Measurements from ENCODE around the gene GALNT15. TPM values are rescaled to one million over a fixed set of nuclear protein-coding genes. Genes with fewer than 3 reads are reported as not detected.

GALNT15 gene
- total RNA-seq, 1 donor from 2014 or later, result 3.7 TPM

GRCh38 chr3:16148783-16149182 lies 25.7 kb upstream of the GALNT15 start:
- Histone ChIP-seq H3K4me1 (ENCODE audit: control insufficient read depth in 3 of 3, insufficient read depth in 3 of 3, low read length in 3 of 3) (peaks cover 21 to 34% (median 29%) of the 10 kb centered on the region in 3 donors), H3K4me3 (ENCODE audit: low read length in 3 of 3) (no peak overlapping the region), H3K27me3 (ENCODE audit: control insufficient read depth in 3 of 3, insufficient read depth in 3 of 3, low read length in 3 of 3) (no peaks in the 10 kb centered on the region), H3K36me3 (ENCODE audit: control insufficient read depth in 3 of 3, insufficient read depth in 3 of 3, low read length in 3 of 3) (no peaks in the 10 kb centered on the region), H3K27ac (ENCODE audit: low read depth, low read length) (peak overlapping the region; percentile 76), H3K9ac (ENCODE audit: low read depth in 1 of 3, low read length in 3 of 3) (no peak overlapping the region), H3K9me3 (ENCODE audit: control insufficient read depth in 3 of 3, low read length in 3 of 3) (no peaks in the 10 kb centered on the region)

GRCh38 chr3:16150285-16150684 lies 24.2 kb upstream of the GALNT15 start:
- H3K4me3 ChIP-seq (ENCODE audit: low read length in 3 of 3), result no peak overlapping the region
- H3K4me1 ChIP-seq (ENCODE audit: control insufficient read depth in 3 of 3, insufficient read depth in 3 of 3, low read length in 3 of 3), result peaks cover 21 to 34% (median 29%) of the 10 kb centered on the region in 3 donors
- H3K36me3 ChIP-seq (ENCODE audit: control insufficient read depth in 3 of 3, insufficient read depth in 3 of 3, low read length in 3 of 3), result no peaks in the 10 kb centered on the region
- H3K27ac ChIP-seq (ENCODE audit: low read depth, low read length), result peak overlapping the region; percentile 65
- no peak overlapping the region for H3K9ac ChIP-seq (ENCODE audit: low read depth in 1 of 3, low read length in 3 of 3)
- H3K27me3 ChIP-seq (ENCODE audit: control insufficient read depth in 3 of 3, insufficient read depth in 3 of 3, low read length in 3 of 3), result no peaks in the 10 kb centered on the region
- H3K9me3 ChIP-seq (ENCODE audit: control insufficient read depth in 3 of 3, low read length in 3 of 3), result no peaks in the 10 kb centered on the region

GRCh38 chr3:16151109-16151508 lies 23.4 kb upstream of the GALNT15 start:
- H3K4me1 ChIP-seq (ENCODE audit: control insufficient read depth in 3 of 3, insufficient read depth in 3 of 3, low read length in 3 of 3), result peaks cover 21 to 34% (median 29%) of the 10 kb centered on the region in 3 donors
- no peaks in the 10 kb centered on the region for H3K9me3 ChIP-seq (ENCODE audit: control insufficient read depth in 3 of 3, low read length in 3 of 3)
- peak overlapping the region; percentile 65 for H3K27ac ChIP-seq (ENCODE audit: low read depth, low read length)
- H3K4me3 ChIP-seq (ENCODE audit: low read length in 3 of 3), result peak overlapping the region in 1 of 3 donors; percentile 5
- H3K36me3 ChIP-seq (ENCODE audit: control insufficient read depth in 3 of 3, insufficient read depth in 3 of 3, low read length in 3 of 3), result no peaks in the 10 kb centered on the region
- no peaks in the 10 kb centered on the region for H3K27me3 ChIP-seq (ENCODE audit: control insufficient read depth in 3 of 3, insufficient read depth in 3 of 3, low read length in 3 of 3)
- H3K9ac ChIP-seq (ENCODE audit: low read depth in 1 of 3, low read length in 3 of 3), result no peak overlapping the region

- Histone ChIP-seq H3K36me3 (ENCODE audit: control insufficient read depth in 3 of 3, insufficient read depth in 3 of 3, low read length in 3 of 3) (no peaks in the 10 kb centered on the region), H3K27ac (ENCODE audit: low read depth, low read length) (no peak overlapping the region), H3K27me3 (ENCODE audit: control insufficient read depth in 3 of 3, insufficient read depth in 3 of 3, low read length in 3 of 3) (no peaks in the 10 kb centered on the region), H3K4me3 (ENCODE audit: low read length in 3 of 3) (no peak overlapping the region), H3K4me1 (ENCODE audit: control insufficient read depth in 3 of 3, insufficient read depth in 3 of 3, low read length in 3 of 3) (peaks cover 0 to 4% (median 0%) of the 10 kb centered on the region in 3 donors), H3K9ac (ENCODE audit: low read depth in 1 of 3, low read length in 3 of 3) (no peak overlapping the region), H3K9me3 (ENCODE audit: control insufficient read depth in 3 of 3, low read length in 3 of 3) (no peaks in the 10 kb centered on the region)
These were observed 6.3 kb upstream of the GALNT15 start for GRCh38 chr3:16168211-16168610.

- H3K9me3 ChIP-seq (ENCODE audit: control insufficient read depth in 3 of 3, low read length in 3 of 3), result no peaks in the 10 kb centered on the region
- H3K4me3 ChIP-seq (ENCODE audit: low read length in 3 of 3), result no peak overlapping the region
- no peak overlapping the region for H3K27ac ChIP-seq (ENCODE audit: low read depth, low read length)
- H3K9ac ChIP-seq (ENCODE audit: low read depth in 1 of 3, low read length in 3 of 3), result no peak overlapping the region
- H3K27me3 ChIP-seq (ENCODE audit: control insufficient read depth in 3 of 3, insufficient read depth in 3 of 3, low read length in 3 of 3), result no peaks in the 10 kb centered on the region
- H3K36me3 ChIP-seq (ENCODE audit: control insufficient read depth in 3 of 3, insufficient read depth in 3 of 3, low read length in 3 of 3), result no peaks in the 10 kb centered on the region
- H3K4me1 ChIP-seq (ENCODE audit: control insufficient read depth in 3 of 3, insufficient read depth in 3 of 3, low read length in 3 of 3), result peaks cover 22 to 31% (median 23%) of the 10 kb centered on the region in 3 donors
These were observed 3.5 kb upstream of the GALNT15 start for GRCh38 chr3:16171009-16171408.

- H3K4me1 ChIP-seq (ENCODE audit: control insufficient read depth in 3 of 3, insufficient read depth in 3 of 3, low read length in 3 of 3), result peaks cover 22 to 38% (median 23%) of the 10 kb centered on the region in 3 donors
- H3K27ac ChIP-seq (ENCODE audit: low read depth, low read length), result no peak overlapping the region
- H3K4me3 ChIP-seq (ENCODE audit: low read length in 3 of 3), result no peak overlapping the region
- no peak overlapping the region for H3K9ac ChIP-seq (ENCODE audit: low read depth in 1 of 3, low read length in 3 of 3)
- no peaks in the 10 kb centered on the region for H3K27me3 ChIP-seq (ENCODE audit: control insufficient read depth in 3 of 3, insufficient read depth in 3 of 3, low read length in 3 of 3)
- H3K36me3 ChIP-seq (ENCODE audit: control insufficient read depth in 3 of 3, insufficient read depth in 3 of 3, low read length in 3 of 3), result no peaks in the 10 kb centered on the region
- no peaks in the 10 kb centered on the region for H3K9me3 ChIP-seq (ENCODE audit: control insufficient read depth in 3 of 3, low read length in 3 of 3)
These were observed 2.7 kb upstream of the GALNT15 start for GRCh38 chr3:16171825-16172224.

- Histone ChIP-seq H3K4me3 (ENCODE audit: low read length in 3 of 3) (no peak overlapping the region), H3K4me1 (ENCODE audit: control insufficient read depth in 3 of 3, insufficient read depth in 3 of 3, low read length in 3 of 3) (peaks cover 31 to 52% (median 31%) of the 10 kb centered on the region in 3 donors), H3K9ac (ENCODE audit: low read depth in 1 of 3, low read length in 3 of 3) (no peak overlapping the region), H3K36me3 (ENCODE audit: control insufficient read depth in 3 of 3, insufficient read depth in 3 of 3, low read length in 3 of 3) (no peaks in the 10 kb centered on the region), H3K9me3 (ENCODE audit: control insufficient read depth in 3 of 3, low read length in 3 of 3) (no peaks in the 10 kb centered on the region), H3K27ac (ENCODE audit: low read depth, low read length) (no peak overlapping the region), H3K27me3 (ENCODE audit: control insufficient read depth in 3 of 3, insufficient read depth in 3 of 3, low read length in 3 of 3) (no peaks in the 10 kb centered on the region)
These were observed 1.0 kb upstream of the GALNT15 start for GRCh38 chr3:16173283-16174025.

GRCh38 chr3:16174026-16174355 lies 489 bp upstream of the GALNT15 start:
- no peaks in the 10 kb centered on the region for H3K36me3 ChIP-seq (ENCODE audit: control insufficient read depth in 3 of 3, insufficient read depth in 3 of 3, low read length in 3 of 3)
- peak overlapping the region; percentile 57 to 61 (median 58) for H3K4me3 ChIP-seq (ENCODE audit: low read length in 3 of 3)
- H3K4me1 ChIP-seq (ENCODE audit: control insufficient read depth in 3 of 3, insufficient read depth in 3 of 3, low read length in 3 of 3), result peaks cover 35 to 55% (median 36%) of the 10 kb centered on the region in 3 donors
- H3K9ac ChIP-seq (ENCODE audit: low read depth in 1 of 3, low read length in 3 of 3), result peak overlapping the region in 1 of 3 donors; percentile 68
- no peaks in the 10 kb centered on the region for H3K9me3 ChIP-seq (ENCODE audit: control insufficient read depth in 3 of 3, low read length in 3 of 3)
- H3K27me3 ChIP-seq (ENCODE audit: control insufficient read depth in 3 of 3, insufficient read depth in 3 of 3, low read length in 3 of 3), result no peaks in the 10 kb centered on the region
- peak overlapping the region; percentile 63 for H3K27ac ChIP-seq (ENCODE audit: low read depth, low read length)

GRCh38 chr3:16174976-16175901 lies 759 bp downstream of the GALNT15 start:
- H3K9me3 ChIP-seq (ENCODE audit: control insufficient read depth in 3 of 3, low read length in 3 of 3), result no peaks in the 10 kb centered on the region
- peak overlapping the region; percentile 57 to 61 (median 58) for H3K4me3 ChIP-seq (ENCODE audit: low read length in 3 of 3)
- no peaks in the 10 kb centered on the region for H3K27me3 ChIP-seq (ENCODE audit: control insufficient read depth in 3 of 3, insufficient read depth in 3 of 3, low read length in 3 of 3)
- no peaks in the 10 kb centered on the region for H3K36me3 ChIP-seq (ENCODE audit: control insufficient read depth in 3 of 3, insufficient read depth in 3 of 3, low read length in 3 of 3)
- peaks cover 35 to 55% (median 37%) of the 10 kb centered on the region in 3 donors for H3K4me1 ChIP-seq (ENCODE audit: control insufficient read depth in 3 of 3, insufficient read depth in 3 of 3, low read length in 3 of 3)
- H3K27ac ChIP-seq (ENCODE audit: low read depth, low read length), result peak overlapping the region; percentile 63
- H3K9ac ChIP-seq (ENCODE audit: low read depth in 1 of 3, low read length in 3 of 3), result peak overlapping the region; percentile 47 to 68 (median 49)
